Tibial nerve (tissue), 4 donors: ENCODE results near the gene ATXN1L. TPM values are rescaled to one million over a fixed set of nuclear protein-coding genes. Genes with fewer than 3 reads are reported as not detected.

ENCODE experiments used
- DNase-seq, 2 donors: peaks; one replicate each; pipeline ENCODE4 v3.0.0-alpha.2; 2019; ENCODE audit warnings: low spot score in 2 of 2
- H3K27ac ChIP-seq, 4 donors: fragments of 200-600 bp; sonication (generic) in 3 of 4; one replicate each; pipeline ENCODE4 v1.5.1; 2017 to 2019; ENCODE audit warnings: mild to moderate bottlenecking in 1 of 4
- H3K27me3 ChIP-seq, 2 donors: fragments of 200-600 bp; sonication (generic) in 1 of 2; one replicate each; pipeline versions ENCODE4 v1.5.1 to v1.6.0; 2017 to 2019
- H3K36me3 ChIP-seq, 3 donors: fragments of 200-600 bp; sonication (generic); one replicate each; pipeline ENCODE4 v1.5.1; 2018 to 2019
- H3K4me1 ChIP-seq, 4 donors: fragments of 200-600 bp; sonication (generic) in 3 of 4; one replicate each; pipeline ENCODE4 v1.5.1; 2017 to 2019
- H3K4me3 ChIP-seq, 4 donors: fragments of 200-600 bp; sonication (generic) in 3 of 4; one replicate each; pipeline ENCODE4 v1.5.1; 2017 to 2019; ENCODE audit warnings: mild to moderate bottlenecking in 1 of 4, moderate library complexity in 1 of 4
- H3K9me3 ChIP-seq, 4 donors: fragments of 200-600 bp; sonication (generic) in 3 of 4; one replicate each; pipeline ENCODE4 v1.5.1; 2017 to 2019
- CTCF ChIP-seq, 5 experiments: fragments of 200-600 bp in 3 of 5; fragments of 450-650 bp in 2 of 5; sonication (generic) in 3 of 5; IDR thresholded peaks; one replicate each; pipeline ENCODE4 v1.5.1; 2016 to 2019; ENCODE audit warnings: antibody characterized with exemption in 5 of 5, mild to moderate bottlenecking in 3 of 5, moderate library complexity in 2 of 5
- EP300 ChIP-seq, 2 donors: sonication (generic); formaldehyde crosslinking; IDR thresholded peaks; one replicate each; pipeline ENCODE4 v1.6.1; 2017; ENCODE audit warnings: antibody characterized with exemption in 2 of 2, mild to moderate bottlenecking in 1 of 2
- POLR2A ChIP-seq, 2 donors: fragments of 450-650 bp; IDR thresholded peaks; one replicate each; pipeline ENCODE4 v1.6.1; 2017; ENCODE audit warnings: antibody characterized with exemption in 2 of 2, mild to moderate bottlenecking in 2 of 2, moderate library complexity in 2 of 2
- WGBS, 2 donors: methylation state at CpG; one replicate each; pipeline ENCODE4 v1.1.5; 2018; 5-methylcytosine and 5-hydroxymethylcytosine counted together
- total RNA-seq, 4 donors: library from RNA; depleted of rRNA; stranded (reverse); fragments of >200 nt; gene quantifications; one replicate each; pipeline ENCODE4 v1.1.0, GENCODE V29; 2016

Gene ATXN1L
- total RNA-seq, 4 donors from 2014 or later = 24.9 to 35.1 (median 30.0) TPM

- H3K4me3 ChIP-seq = peak within 1 kb of the TSS; percentile 77 to 94 (median 92)
- DNase-seq = peak; percentile 96
- H3K9me3 ChIP-seq = no peaks in the 10 kb centered on the region
These were observed 49.3 kb downstream of the ATXN1L start, which contains the start of gene IST1 for GRCh38 chr16:71894921-71895678. IST1 (plus strand) TSS chr16:71895531; CDS start chr16:71915641, 20,110 bp downstream.

GRCh38 chr16:71895679-71896365 is 50.0 kb downstream of the ATXN1L start:
- Histone ChIP-seq H3K4me3 (peak overlapping the region; percentile 77 to 94 (median 92)), H3K27ac (peak overlapping the region; percentile 95 to 100 (median 99)), H3K27me3 (no peaks in the 10 kb centered on the region), H3K36me3 (no peaks in the 10 kb centered on the region), H3K9me3 (no peaks in the 10 kb centered on the region), H3K4me1 (peaks cover 0 to 49% (median 27%) of the 10 kb centered on the region in 4 donors)
- peak in 1 of 2 donors; percentile 14 for DNase-seq
- 0 to 1% methylated on average over 18 to 35 of the region's 44 CpGs for WGBS, 2 donors
- TF ChIP-seq EP300 (IDR thresholded peaks at IDR 0.05) = no peak
- no peak for TF ChIP-seq POLR2A (IDR thresholded peaks at IDR 0.05)
- no peak for TF ChIP-seq CTCF (IDR thresholded peaks at IDR 0.05)

More at GRCh38 chr16:71894921-71895678, 49.3 kb downstream of the ATXN1L start, which contains the start of gene IST1:
- Histone ChIP-seq H3K36me3 (no peaks in the 10 kb centered on the region), H3K27ac (peak within 1 kb of the TSS; percentile 95 to 100 (median 99)), H3K4me1 (peaks cover 0 to 42% (median 20%) of the 10 kb centered on the region in 4 donors), H3K27me3 (no peaks in the 10 kb centered on the region)
- TF ChIP-seq EP300 (IDR thresholded peaks at IDR 0.05) (peak; percentile 83 to 98), POLR2A (IDR thresholded peaks at IDR 0.05) (peak; percentile 82 to 94), CTCF (IDR thresholded peaks at IDR 0.05) (peak in 2 of 5 experiments; percentile 27 to 30)
- WGBS, 2 donors = 0 to 1% methylated on average over 45 to 60 of the region's 67 CpGs

- Histone ChIP-seq H3K4me3 (peak overlapping the region; percentile 77 to 94 (median 92)), H3K27ac (peak overlapping the region in 3 of 4 donors; percentile 99 to 100 (median 99)), H3K9me3 (no peaks in the 10 kb centered on the region), H3K27me3 (no peaks in the 10 kb centered on the region), H3K4me1 (peaks cover 0 to 60% (median 31%) of the 10 kb centered on the region in 4 donors), H3K36me3 (no peaks in the 10 kb centered on the region)
- WGBS, 2 donors = 35 to 41% methylated on average over 15 of the region's 15 CpGs
- DNase-seq = no peak
- no peak for TF ChIP-seq EP300 (IDR thresholded peaks at IDR 0.05)
- TF ChIP-seq POLR2A (IDR thresholded peaks at IDR 0.05) = no peak
- TF ChIP-seq CTCF (IDR thresholded peaks at IDR 0.05) = no peak
These were observed 51.1 kb downstream of the ATXN1L start for GRCh38 chr16:71896764-71897368.

GRCh38 chr16:71899171-71899570 is 53.4 kb downstream of the ATXN1L start:
- WGBS, 2 donors = 93 to 99% methylated on average over 4 of the region's 4 CpGs
- Histone ChIP-seq H3K4me3 (no peak overlapping the region), H3K27ac (peak overlapping the region in 1 of 4 donors; percentile 8), H3K4me1 (peaks cover 0 to 70% (median 31%) of the 10 kb centered on the region in 4 donors), H3K36me3 (no peaks in the 10 kb centered on the region), H3K27me3 (no peaks in the 10 kb centered on the region), H3K9me3 (no peaks in the 10 kb centered on the region)
- no peak for TF ChIP-seq POLR2A (IDR thresholded peaks at IDR 0.05)
- TF ChIP-seq EP300 (IDR thresholded peaks at IDR 0.05) = no peak
- TF ChIP-seq CTCF (IDR thresholded peaks at IDR 0.05) = no peak
- DNase-seq = no peak
